UCSD-AML1 (cell line): ENCODE measurements around the gene ARHGAP29.
"Not testable (repeated sequence)": the region's sequence is repeated elsewhere in the genome, so short reads cannot be mapped to it uniquely, and the experiment has no call there.

Source experiments
- DNase-seq: peaks from one replicate; lab custom pipeline; 2025; ENCODE audit not compliant: unreplicated experiment; lab: John Stamatoyannopoulos, UW

Gene ARHGAP29

GRCh38 chr1:94183197-94183815, 54.1 kb downstream of the ARHGAP29 start:
- no peak for DNase-seq

GRCh38 chr1:94182191-94182590, 55.2 kb downstream of the ARHGAP29 start:
- DNase-seq: no peak

- no peak for DNase-seq
These were observed 56.7 kb downstream of the ARHGAP29 start for GRCh38 chr1:94180650-94181049.

GRCh38 chr1:94178901-94179300, 58.5 kb downstream of the ARHGAP29 start:
- no peak for DNase-seq

- no peak for DNase-seq
These were observed 68.3 kb downstream of the ARHGAP29 start for GRCh38 chr1:94169126-94169525.

GRCh38 chr1:94165843-94166242, 71.5 kb downstream of the ARHGAP29 start:
- DNase-seq: no peak

- not testable (repeated sequence) for DNase-seq
These were observed 72.5 kb downstream of the ARHGAP29 start for GRCh38 chr1:94164885-94165284.

GRCh38 chr1:94164121-94164520, 73.3 kb downstream of the ARHGAP29 start:
- not testable (repeated sequence) for DNase-seq

GRCh38 chr1:94163249-94163648, 74.1 kb downstream of the ARHGAP29 start:
- not testable (repeated sequence) for DNase-seq

- no peak for DNase-seq
These were observed 76.6 kb downstream of the ARHGAP29 start for GRCh38 chr1:94160811-94161210.

- DNase-seq: no peak
These were observed 81.2 kb downstream of the ARHGAP29 start for GRCh38 chr1:94156096-94156625.

GRCh38 chr1:94154989-94155388, 82.4 kb downstream of the ARHGAP29 start:
- no peak for DNase-seq

- no peak for DNase-seq
These were observed 84.3 kb downstream of the ARHGAP29 start for GRCh38 chr1:94153133-94153532.

- not testable (repeated sequence) for DNase-seq
These were observed 88.2 kb downstream of the ARHGAP29 start for GRCh38 chr1:94149166-94149565.

- DNase-seq: no peak
These were observed 91.1 kb downstream of the ARHGAP29 start for GRCh38 chr1:94146273-94146672.

- no peak for DNase-seq
These were observed 92.5 kb downstream of the ARHGAP29 start for GRCh38 chr1:94144836-94145235.

- no peak for DNase-seq
These were observed 93.6 kb downstream of the ARHGAP29 start for GRCh38 chr1:94143809-94144176.

- no peak for DNase-seq
These were observed 94.1 kb downstream of the ARHGAP29 start for GRCh38 chr1:94143173-94143808.

GRCh38 chr1:94142583-94142982, 94.8 kb downstream of the ARHGAP29 start:
- no peak for DNase-seq

GRCh38 chr1:94142022-94142421, 95.4 kb downstream of the ARHGAP29 start:
- DNase-seq: no peak

- DNase-seq: no peak
These were observed 105.3 kb downstream of the ARHGAP29 start for GRCh38 chr1:94132111-94132510.

GRCh38 chr1:94130851-94131595, 106.4 kb downstream of the ARHGAP29 start:
- no peak for DNase-seq
